ENCODE data around the gene CSRNP3.

GRCh38 chr2:165681841-165682240, 212.3 kb downstream of the CSRNP3 start:
- TF ChIP-seq POLR2AphosphoS5 (IDR thresholded peaks at IDR 0.05; ENCODE audit: low read depth, low read length) (no peak), SIN3A (IDR thresholded peaks at IDR 0.05; ENCODE audit: borderline replicate concordance, insufficient read depth, low read length) (no peak), FOXP2 (optimal IDR thresholded peaks at IDR 0.05; ENCODE audit: borderline replicate concordance, extremely low read depth, extremely low read length, insufficient read depth) (no peak), TAF1 (IDR thresholded peaks at IDR 0.05; ENCODE audit: borderline replicate concordance, insufficient read depth, low read length) (no peak)
- TF ChIP-seq, protein P1, sequence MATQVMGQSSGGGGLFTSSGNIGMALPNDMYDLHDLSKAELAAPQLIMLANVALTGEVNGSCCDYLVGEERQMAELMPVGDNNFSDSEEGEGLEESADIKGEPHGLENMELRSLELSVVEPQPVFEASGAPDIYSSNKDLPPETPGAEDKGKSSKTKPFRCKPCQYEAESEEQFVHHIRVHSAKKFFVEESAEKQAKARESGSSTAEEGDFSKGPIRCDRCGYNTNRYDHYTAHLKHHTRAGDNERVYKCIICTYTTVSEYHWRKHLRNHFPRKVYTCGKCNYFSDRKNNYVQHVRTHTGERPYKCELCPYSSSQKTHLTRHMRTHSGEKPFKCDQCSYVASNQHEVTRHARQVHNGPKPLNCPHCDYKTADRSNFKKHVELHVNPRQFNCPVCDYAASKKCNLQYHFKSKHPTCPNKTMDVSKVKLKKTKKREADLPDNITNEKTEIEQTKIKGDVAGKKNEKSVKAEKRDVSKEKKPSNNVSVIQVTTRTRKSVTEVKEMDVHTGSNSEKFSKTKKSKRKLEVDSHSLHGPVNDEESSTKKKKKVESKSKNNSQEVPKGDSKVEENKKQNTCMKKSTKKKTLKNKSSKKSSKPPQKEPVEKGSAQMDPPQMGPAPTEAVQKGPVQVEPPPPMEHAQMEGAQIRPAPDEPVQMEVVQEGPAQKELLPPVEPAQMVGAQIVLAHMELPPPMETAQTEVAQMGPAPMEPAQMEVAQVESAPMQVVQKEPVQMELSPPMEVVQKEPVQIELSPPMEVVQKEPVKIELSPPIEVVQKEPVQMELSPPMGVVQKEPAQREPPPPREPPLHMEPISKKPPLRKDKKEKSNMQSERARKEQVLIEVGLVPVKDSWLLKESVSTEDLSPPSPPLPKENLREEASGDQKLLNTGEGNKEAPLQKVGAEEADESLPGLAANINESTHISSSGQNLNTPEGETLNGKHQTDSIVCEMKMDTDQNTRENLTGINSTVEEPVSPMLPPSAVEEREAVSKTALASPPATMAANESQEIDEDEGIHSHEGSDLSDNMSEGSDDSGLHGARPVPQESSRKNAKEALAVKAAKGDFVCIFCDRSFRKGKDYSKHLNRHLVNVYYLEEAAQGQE (IDR thresholded peaks at IDR 0.05; ENCODE audit: insufficient read depth in 1 of 2, low read depth in 2 of 2, low read length in 2 of 2): no peak
